Measurements from ENCODE around the gene MAPK10.

DNA sequence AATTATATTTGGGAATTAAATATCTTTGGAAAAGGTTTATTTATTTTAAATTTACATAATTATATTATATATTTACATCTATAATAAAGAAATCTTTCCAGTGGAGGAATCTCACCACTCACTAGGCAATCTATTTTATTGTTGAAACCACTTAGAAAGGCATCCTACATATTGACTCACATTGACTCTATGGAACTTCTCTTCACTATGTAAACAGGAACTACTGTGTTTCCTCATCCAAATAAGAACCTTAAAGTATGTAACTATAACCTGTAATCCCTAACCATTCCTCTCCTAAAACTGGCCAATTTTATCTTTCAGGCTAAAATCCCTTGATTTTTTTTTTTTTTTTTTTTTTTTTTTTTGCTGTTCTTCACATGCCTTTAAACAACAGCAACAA, 268.7 kb downstream of the MAPK10 start:
- no peak for TF ChIP-seq CTCF (IDR thresholded peaks at IDR 0.05; ENCODE audit: extremely low read depth in 1 of 2, insufficient read depth in 1 of 2, low read depth in 1 of 2, low read length in 2 of 2)
- no peak for TF ChIP-seq POLR2A (IDR thresholded peaks at IDR 0.05; ENCODE audit: low read depth, low read length)
- no peak for TF ChIP-seq FOS (IDR thresholded peaks at IDR 0.05; ENCODE audit: borderline replicate concordance, insufficient read depth, low read length)
- no peak for TF ChIP-seq MYC (IDR thresholded peaks at IDR 0.05; ENCODE audit: low read depth, low read length)
- no peak for TF ChIP-seq POLR2AphosphoS5 (IDR thresholded peaks at IDR 0.05; ENCODE audit: insufficient read depth, low read depth, low read length)
- TF ChIP-seq MAX (IDR thresholded peaks at IDR 0.05; ENCODE audit: insufficient read depth, insufficient read length), result no peak
- TF ChIP-seq EZH2 (IDR thresholded peaks at IDR 0.05; ENCODE audit: borderline replicate concordance, low read depth, low read length, severe bottlenecking), result no peak
- TF ChIP-seq JUN (IDR thresholded peaks at IDR 0.05; ENCODE audit: borderline replicate concordance, insufficient read depth, insufficient read length, low read depth), result no peak

All from endothelial cell of umbilical vein (primary cell).